HG02840 (cell line): ENCODE results near the gene FBLN2.
"Not testable (repeated sequence)": the region's sequence is repeated elsewhere in the genome, so short reads cannot be mapped to it uniquely, and the experiment has no call there.

Experiments
- ATAC-seq: cut with Tn5 transposase; IDR thresholded peaks from one replicate; pipeline ENCODE4 v1.9.1; 2021; ENCODE audit warnings: mild to moderate bottlenecking, moderate library complexity, moderate number of reproducible peaks; ENCODE audit not compliant: unreplicated experiment, low FRiP score

FBLN2 gene

DNA sequence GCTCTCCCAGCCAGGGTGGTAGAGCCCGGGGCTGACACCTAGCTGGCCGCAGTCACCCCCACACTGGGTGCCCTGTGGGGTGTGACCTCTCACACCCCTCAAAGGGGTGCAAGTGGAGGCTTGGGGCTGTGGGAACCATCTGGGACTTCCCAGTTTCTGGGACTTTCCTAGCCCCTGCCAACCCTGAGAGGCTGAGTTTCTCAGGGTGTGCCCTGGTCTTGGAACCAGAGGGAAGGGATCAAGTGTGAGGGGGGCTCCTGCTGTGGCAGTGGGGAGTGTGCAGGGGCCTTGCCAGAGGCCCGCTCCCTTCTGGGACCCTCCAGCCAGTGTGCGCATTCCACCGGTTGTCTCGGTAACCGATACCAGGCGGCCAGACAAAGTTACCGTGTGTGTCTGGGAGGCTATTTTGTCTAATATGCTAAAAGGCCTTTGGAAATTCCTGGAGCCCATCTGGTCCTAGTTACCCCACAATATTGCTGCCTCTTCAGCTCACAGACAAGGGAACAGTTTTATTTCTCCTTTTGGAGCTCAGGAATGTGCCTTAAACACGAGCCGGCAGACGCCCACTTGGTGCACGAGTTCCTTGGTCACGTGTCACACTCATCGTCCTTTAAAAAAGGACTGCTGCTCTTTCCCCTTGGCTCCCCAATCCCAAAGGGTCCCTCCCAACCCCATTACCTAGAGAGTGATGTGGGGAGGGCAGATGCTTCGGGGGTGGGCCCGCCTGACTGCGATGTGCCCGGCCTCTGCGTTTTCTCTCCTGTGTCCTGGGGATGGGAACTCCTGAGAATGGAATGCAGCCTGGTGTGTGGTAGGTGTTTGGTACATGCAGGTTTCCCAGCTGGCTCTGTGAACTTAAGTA, 35.6 kb upstream of the FBLN2 start:
- ATAC-seq, result no peak

DNA sequence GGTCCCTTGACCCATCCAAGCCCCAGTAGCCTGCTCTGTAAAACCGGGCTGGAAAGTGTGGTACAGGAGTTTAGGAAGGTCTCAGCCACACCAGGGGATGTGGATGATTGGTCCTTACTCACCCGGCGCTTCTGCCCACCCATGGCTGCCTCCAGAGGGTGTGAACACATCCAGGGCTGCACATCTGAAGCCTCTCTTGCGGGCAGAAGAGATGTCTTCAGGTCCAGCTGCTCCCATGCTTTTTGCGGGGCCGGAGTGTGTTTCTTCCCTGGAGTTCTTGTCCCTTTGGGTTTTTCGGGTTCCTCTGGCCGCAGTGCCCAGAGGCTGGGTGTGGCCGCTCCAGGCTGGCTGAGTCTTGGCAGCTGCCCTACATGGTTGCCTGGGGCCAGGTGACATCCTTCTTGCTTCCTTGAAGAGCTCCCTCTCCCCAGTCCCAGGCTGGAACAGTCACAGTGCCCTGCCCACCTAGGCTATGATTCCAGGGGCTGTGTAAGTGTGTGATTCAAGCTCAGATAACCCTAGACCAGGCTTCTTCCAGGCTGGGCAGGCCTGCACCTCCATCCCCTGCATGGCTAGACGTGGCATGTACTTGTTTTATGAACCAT, 34.9 kb upstream of the FBLN2 start:
- no peak for ATAC-seq

DNA sequence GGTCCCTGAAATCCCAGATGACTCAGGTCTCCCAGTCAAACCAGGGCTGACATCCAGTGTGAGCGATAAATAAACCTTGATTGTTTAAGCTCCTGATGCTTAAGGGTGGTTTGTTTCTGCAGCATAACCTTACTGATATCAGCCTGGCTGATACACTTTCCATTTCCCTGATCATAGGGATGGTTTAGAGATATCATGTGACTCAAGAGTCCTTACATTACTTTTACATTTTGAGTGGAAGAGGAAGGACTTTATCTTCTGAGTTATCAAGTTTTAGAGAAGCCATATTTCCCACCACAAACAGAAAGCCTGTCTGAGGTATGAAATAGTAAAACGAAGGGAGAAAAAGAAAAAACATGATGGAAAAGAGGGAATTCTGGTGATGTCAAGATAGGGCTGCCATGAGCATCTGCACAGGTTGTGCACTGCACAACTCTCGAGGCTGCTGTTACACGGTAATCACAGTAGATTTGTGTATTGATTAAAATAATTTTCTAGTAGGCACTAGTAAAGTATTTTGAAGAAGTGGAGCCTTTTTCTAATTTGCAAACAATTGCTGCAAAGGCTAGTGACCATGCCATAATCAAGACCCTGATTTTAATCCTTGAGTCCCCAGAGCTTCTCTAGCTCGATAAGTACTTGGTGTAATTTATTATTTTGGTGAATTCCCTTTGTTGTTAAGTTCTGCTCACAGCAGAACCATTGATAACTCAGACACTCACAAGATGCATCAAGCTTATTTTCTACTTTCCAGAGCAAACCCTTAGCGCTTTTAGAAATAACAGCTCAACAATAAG, 34.1 kb upstream of the FBLN2 start:
- no peak for ATAC-seq

DNA sequence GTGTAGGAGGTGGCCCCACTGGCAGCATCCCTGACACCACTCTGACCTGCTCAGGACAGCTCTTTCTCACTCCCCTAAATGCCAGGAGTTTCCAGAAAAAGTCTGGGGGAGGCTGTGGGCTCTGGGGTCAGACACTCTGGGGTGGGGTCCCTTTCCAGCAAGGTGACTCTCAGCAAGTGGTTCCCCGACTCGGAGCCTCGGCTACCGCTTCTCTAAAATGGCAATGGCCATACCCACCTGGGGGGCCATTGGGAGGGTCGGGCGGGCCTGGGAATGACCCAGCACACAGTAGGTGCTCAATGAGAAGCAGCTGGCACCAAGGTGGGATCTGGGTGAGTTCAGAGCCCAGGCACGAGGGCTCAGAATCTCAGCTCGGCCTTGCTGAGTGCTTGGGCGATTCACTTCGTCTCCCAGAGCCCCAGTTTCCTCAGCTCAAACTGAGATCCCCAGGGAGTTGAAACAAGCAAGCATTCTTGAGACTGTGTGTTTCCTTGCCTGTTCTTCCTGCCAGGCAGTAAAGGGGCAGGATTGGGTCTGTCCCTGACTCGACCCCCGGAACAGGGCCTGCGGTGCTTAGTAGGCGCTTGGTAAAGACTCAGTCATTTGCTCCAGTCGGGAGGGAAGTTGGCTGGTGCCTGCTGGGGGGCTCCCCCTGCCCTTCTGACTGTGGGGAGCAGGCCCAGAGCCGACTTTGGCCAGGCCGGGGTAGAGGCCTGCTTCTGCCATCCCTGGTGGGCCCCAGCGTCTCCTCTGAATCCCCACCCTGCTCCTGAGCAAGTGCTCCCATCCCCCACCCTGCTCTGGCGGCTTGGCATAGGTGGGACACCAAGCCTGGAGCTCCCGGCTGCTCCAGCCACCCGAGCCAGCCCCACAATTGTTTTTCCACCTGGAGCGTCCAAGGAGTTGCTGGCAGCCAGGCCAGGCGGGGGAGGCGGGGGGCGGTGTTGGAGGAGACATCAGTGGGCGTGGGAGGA, 32.9 kb upstream of the FBLN2 start:
- no peak for ATAC-seq

DNA sequence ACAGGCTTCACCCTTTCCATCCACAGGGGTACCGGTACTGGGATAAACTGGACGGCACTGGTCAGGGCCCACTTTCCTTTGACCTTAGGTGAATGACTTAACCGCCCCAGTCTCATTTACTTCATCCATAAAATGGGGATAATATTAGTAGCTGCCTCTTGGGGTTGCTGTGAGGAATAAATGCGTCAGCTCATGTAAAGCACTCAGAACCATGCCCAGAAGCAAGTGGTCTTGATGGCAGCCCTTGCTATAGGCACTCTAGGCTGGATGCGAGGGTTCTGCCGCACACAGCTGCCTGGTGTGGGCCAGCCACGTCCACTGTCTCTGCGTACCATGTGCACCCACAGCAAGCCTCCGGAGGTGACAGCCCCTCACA, 32.2 kb upstream of the FBLN2 start:
- no peak for ATAC-seq

DNA sequence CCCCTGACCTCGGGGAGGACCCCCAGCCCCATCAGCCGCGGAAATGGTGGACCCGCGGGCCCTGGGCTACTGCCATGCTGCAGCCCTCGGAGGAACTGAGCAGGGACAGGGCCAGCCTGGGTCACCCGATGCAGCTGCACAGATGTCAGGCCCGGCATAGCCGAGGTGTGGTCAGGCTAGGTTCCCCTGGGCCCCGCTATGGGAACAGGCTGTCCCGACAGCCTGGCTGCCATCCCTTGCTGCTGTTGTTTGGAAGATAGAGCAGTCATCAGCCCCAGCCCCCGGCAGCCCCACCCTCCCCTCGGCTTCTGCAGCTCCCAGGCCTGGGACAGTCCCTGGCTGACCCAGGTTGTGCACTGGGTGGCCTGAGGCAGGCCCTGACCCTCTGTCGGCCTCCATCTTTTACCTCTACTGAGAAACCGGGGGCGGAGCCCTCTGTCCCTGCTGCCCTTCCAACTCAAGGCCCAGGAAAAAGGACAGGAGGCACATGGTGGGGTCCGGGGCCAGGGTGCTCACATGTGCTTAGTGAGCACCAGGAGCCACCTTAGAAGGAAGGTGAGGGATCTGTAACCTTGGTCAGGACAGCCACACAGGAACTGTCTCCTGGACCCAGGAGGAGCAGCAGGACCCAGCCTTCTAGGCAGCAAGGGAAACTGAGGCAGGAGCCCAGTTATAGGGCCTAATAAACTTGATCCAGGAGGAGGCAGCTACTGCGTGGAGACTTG, 31.5 kb upstream of the FBLN2 start:
- no peak for ATAC-seq

DNA sequence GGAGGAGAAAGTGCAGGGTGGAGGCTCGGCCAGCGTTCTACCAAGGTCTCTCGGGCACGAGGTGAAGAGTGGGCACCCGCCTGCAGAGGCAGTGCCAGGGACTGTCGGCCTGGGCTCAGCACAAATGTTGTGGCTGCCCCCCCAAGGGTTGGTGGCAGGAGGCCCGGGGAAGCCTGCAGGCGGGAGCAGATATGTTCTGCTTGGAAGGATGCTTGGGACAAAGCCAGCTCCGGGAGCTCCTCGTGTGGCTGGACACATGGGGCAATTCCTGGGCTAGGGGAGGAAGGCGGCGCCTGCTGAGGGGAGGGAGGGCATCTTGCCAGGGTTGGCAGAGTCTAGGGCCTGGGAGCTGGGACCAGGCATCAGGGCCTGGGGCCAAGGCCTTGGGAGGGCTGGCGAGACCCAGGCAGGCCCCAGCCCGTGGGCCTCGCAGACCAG, 30.4 kb upstream of the FBLN2 start:
- no peak for ATAC-seq

DNA sequence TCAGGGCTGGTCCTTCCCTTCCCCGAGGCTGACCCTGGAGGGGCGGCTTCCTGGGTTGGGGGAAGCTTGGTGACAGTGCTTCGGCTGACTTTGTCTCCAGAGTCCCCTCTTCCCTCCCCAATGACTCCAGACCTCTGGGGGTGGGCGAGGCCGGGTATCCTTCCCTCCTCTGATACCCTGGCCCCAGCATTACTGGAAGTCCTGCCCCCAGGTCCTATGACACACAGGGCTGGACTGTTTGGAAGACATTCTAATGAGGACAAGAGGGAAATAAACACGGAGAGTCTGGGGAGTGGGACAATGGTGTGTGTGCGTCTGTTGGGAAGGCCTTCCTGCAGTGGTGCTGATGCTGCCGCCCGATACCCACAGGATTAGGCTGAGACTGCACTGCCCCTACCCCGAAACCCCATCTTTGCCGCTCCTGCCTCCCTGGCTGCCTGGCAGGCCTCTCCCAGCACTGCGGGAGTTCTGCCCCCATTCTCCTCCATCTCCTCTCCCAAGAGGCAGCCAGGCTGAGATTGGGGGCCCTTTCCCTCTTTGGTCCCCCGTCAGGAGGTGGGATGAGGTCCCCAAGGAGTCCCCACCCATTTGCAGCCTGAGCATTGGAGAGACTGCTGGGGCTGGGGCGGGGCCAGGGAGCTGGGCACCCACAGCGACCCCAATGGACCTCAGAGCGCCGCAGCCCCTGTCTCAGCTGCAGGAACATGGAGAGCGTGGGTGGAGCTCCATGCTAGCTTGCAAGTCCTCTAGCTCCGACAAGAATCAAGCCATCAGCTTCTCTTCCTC, 29.7 kb upstream of the FBLN2 start:
- no peak for ATAC-seq

DNA sequence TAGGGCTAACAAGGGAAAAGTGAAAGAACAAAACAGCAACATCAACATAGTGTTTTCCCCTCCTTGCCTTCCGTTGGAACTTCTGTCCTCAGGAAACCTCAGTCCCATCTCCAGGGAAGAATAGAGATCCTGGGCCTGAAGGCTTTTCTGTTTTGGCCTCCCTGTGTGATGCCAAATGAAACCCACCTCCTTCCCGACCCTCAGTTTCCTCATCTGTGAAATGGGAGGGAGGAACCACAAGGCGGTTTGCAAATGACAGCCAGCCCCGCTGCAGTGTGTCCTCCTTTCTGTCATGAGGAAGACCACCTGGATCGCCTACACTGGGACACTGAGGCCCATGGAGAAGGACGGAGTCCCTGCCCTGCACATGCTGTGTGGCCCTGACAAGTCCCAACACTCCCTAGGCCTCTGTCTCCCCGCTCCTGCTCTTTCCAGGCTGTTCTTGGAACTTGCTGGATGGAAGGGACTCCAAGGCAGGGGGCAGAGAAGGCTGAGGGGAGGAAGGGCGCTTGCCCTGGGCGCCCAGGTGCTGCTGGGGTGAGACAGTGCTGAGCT, 28.5 kb upstream of the FBLN2 start:
- no peak for ATAC-seq

DNA sequence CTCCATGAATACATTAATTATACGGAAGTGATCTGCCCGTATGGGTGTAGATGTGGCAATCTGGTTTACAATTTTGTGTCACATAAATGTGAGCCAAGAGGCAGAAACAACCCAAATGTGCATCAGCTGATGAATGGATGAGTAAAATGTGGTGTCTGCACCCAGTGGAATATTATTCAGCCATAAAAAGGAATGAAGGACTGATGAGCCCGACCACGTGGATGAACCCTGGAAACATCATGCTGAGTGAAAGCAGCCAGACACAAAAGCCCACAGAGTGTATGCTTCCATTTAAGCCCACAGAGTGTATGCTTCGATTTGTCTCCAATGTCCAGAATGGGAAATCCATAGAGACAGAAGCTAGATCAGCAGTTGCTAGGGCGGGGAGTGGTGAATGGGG, 27.6 kb upstream of the FBLN2 start:
- no peak for ATAC-seq

DNA sequence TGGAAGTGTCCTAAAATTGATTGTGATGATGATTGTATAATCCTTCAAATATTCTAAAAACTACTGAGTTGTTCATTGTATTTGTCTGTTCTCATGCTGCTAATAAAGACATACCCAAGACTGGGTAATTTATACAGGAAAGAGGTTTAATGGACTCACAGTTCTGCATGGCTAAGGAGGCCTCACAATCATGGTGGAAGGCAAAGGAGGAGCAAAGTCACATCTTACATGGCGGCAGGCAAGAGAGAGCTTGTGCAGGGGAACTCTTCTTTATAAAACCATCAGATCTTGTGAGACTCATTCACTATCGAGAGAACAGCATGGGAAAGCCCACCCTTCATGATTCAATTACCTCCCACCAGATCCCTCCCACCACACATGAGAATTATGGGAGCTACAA, 27.2 kb upstream of the FBLN2 start:
- not testable (repeated sequence) for ATAC-seq

DNA sequence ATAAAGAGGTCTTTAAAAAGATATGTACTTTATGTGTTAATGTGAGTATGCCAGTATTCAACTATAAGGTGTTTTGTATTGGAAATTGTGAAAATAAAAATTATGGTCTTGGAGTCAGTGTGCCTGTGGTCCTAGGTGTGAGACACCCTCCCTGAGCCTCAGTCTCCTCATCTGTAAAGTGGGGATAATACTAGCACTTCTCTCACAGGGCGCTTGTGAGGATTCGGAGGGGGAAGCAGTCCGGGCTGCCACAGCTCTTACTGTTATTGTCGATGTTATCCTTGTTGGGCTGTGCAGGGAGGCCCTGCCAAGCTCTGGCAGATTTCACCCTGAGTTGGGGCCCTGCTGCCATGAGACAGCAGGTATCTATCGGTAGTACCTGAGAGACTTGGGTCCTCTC, 26.7 kb upstream of the FBLN2 start:
- no peak for ATAC-seq

DNA sequence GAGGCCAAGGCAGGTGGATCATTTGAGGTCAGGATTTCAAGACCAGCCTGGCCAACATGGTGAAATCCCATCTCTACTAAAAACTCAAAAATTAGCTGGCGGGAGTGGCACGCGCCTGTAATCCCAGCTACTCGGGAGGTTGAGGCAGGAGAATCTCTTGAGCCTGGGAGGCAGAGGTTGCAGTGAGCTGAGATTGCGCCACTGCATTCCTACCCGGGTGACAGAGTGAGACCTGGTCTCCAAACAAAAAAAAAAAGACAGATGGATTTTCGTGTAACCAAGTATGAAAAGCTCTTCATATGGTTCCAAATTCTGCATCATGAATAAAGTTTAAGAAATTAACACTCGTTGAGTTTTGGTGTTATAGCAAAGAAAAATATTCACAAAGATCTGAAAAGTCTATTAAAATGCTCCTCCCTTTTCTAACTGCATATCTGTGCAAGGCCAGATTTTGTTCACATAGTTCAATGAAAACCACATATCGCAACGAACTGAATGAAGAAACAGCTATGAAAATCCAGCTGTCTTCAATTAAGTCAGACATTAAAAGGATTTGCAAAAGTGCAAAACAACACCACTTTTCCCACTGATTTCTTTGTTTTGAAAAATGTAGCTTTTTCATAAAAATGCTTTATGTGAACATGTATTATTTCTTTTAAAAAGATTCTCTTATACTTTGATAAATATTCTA, 23.8 kb upstream of the FBLN2 start:
- no peak for ATAC-seq

DNA sequence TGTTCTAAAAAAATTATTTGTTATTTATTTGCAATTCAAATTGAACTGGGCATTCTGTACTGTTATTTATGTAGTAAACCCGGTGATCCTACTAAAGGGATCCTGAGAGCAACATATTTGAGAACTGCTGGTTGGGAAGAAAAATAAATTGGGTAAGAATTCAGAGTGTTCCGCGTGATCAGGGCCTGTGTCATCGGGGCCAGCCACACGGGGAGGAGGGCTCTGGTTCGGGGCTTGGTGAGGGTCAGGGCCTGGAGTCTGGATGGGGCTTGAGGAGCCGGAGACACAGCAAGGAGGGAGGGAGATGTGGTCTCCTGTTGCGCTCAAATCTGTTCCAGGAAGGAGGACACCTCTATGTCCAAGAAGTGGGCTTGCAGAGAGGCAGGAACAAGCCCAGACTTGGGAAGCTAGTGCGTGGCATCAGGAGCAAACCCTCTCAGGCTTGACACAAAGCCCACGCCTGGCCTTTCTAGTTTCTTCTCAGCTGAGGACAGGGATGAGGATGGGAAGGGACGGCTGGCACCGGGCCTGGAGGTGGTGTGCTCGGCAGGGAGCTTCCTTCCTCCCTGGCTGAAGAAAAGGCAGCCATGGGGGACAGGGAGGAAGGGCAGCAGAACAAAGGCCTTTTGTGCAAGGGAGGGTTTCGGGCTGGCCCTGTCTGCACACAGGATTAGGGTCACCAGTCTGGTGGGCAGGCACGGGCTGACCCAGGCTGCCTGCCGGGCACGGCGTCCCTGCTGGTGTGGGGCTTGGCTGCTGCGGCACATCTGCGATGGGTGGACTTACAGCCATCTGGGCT, 22.9 kb upstream of the FBLN2 start:
- ATAC-seq, result no peak

DNA sequence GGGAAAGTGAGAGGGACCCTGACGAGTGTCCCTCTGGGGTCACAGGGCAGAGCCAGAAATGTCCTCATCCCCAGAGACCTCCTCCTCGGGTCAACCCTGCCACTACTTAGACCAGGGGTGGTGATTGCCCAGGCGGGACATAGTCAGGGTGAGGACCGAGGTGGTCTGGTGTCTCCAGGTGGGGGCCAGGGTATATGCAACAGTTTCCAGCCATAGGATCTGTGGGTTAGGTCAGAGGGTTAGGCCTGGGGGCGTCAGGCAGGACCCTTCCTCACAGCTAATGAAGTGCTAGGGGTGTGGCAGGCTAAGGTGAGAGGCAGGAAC, 22.3 kb upstream of the FBLN2 start:
- ATAC-seq, result no peak

DNA sequence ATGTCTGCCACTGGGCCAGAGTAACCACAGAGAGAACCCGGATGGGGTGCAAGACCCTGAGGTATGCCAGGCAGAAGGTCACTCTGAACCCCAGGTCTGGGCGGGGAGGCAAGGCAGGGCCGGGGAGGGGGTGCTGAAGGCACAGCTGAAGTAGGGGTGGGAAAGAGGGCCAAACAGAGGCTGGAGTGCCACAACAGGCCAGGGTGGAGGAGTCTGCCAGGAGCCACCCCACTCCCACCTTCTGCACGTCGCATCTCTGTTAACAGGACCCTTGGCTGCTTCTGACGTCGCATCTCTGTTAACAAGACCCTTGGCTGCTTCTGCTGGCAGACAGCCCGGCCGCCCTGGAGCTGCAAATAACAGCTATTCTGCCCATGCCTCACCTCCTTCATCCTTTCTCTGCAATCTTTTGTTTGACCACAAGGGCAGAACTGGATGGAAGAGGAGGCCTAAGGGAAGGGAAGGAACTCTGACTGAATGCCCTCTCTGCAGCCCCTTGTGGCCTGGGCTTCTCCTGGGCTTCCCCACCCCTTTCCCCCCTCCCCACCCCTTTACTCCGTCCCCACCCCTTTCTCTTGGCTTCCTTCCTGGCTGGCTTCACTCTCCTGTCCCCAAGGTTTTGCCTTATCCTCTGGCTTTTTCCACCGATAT, 20.6 kb upstream of the FBLN2 start:
- no peak for ATAC-seq
